Muscle layer of colon (tissue), 2 donors: ENCODE data around the gene HIGD1B.
"Not testable (repeated sequence)": the region's sequence is repeated elsewhere in the genome, so short reads cannot be mapped to it uniquely, and the experiment has no call there.

Experiments used
- H3K27ac ChIP-seq: one replicate; pipeline ENCODE4 v1.7.0; 2013; ENCODE audit warnings: low read depth, mild to moderate bottlenecking, low read length, moderate library complexity
- H3K27me3 ChIP-seq, 2 donors: one replicate each; pipeline ENCODE4 v1.7.0; 2013; ENCODE audit warnings: low read length in 2 of 2, mild to moderate bottlenecking in 2 of 2; ENCODE audit not compliant: insufficient read depth in 2 of 2, control insufficient read depth in 1 of 2
- H3K36me3 ChIP-seq: one replicate; pipeline ENCODE4 v1.7.0; 2013; ENCODE audit warnings: mild to moderate bottlenecking, low read length; ENCODE audit not compliant: insufficient read depth
- H3K4me1 ChIP-seq: one replicate; pipeline ENCODE4 v1.7.0; 2013; ENCODE audit warnings: mild to moderate bottlenecking, low read length; ENCODE audit not compliant: insufficient read depth
- H3K4me3 ChIP-seq, 2 donors: one replicate each; pipeline ENCODE4 v1.7.0; 2013; ENCODE audit warnings: low read length in 2 of 2, low read depth in 1 of 2, mild to moderate bottlenecking in 1 of 2, moderate library complexity in 1 of 2
- H3K9ac ChIP-seq: one replicate; pipeline ENCODE4 v1.7.0; 2013; ENCODE audit warnings: low read length
- H3K9me3 ChIP-seq: one replicate; pipeline ENCODE4 v1.7.0; 2013; ENCODE audit warnings: mild to moderate bottlenecking, low read length
- donor health status: abdominal sarcoma.
- donor health status: Adenocarcinoma of cecum.

Gene HIGD1B

DNA sequence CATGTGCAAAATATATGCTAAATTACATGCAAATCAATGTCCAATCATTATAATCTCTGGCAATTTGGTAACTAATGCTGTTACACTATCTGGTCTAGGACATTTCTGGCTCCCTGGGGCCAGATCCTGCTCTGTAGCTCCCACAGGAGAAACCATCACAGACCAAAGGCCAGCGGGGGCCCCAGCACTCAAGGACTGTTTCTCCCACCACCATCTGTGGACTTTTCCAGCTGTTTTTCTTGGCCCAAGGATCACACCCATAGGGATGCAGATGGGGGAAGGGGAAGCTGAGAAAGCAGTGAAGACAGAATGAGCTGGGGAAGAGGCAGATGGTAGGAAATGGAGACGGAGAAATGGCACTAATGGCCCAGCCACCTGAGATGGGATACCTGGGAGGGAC, at the start of gene HIGD1B:
Gene HIGD1B (plus strand): TSS at position 298 of the 400 bp plus-strand sequence. CDS start 270 bp downstream, outside the sequence.
- no peak within 1 kb of the TSS for H3K4me3 ChIP-seq
- no peak within 1 kb of the TSS for H3K9ac ChIP-seq
- H3K9me3 ChIP-seq, result no peaks in the 10 kb centered on the region
- H3K27me3 ChIP-seq, result no peaks in the 10 kb centered on the region
- H3K27ac ChIP-seq, result no peak within 1 kb of the TSS
- H3K36me3 ChIP-seq, result peaks cover 25% of the 10 kb centered on the region
- H3K4me1 ChIP-seq, result peaks cover 20% of the 10 kb centered on the region

DNA sequence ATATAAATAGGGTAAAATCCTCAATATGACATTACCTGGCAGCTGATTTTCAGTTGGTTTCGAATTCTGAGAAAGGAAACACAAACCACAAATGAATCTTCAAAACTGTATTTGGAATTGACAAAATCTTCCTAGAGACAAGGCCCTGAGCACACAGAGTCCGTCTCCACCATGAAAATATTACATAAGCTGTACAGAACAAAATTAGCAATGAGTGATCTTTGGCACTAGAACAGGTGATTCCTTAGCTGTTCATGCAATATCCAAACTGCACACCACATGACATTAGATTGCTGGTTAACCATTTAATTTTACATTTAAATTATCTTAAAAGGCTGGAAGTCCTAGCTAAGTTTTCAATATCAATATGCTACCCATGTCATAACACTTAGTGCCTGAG, 49.3 kb upstream of the HIGD1B start:
- Histone ChIP-seq H3K9ac (peak overlapping the region; percentile 62), H3K36me3 (peaks cover 4% of the 10 kb centered on the region), H3K4me1 (peaks cover 63% of the 10 kb centered on the region), H3K27me3 (no peaks in the 10 kb centered on the region), H3K27ac (peak overlapping the region; percentile 94), H3K4me3 (peak overlapping the region in 1 of 2 donors; percentile 39), H3K9me3 (no peaks in the 10 kb centered on the region)

DNA sequence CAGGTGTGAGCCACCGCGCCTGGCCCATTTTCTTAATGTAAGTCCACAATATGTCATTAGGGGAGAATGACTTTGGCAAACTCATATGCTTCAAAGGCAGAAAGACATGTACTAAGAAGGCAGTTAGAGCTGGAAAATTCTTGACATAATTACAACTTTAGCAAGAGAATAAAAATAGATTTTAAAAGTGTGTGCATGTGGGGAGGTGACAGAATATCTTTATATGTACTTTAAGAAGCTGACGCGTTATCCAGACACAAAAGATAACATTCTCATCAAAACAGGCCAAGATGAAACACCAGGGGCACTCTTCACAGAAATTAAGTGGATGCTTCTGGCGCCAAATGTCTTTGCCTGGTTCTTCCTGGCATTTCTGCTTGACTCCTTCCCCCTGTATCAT, 45.8 kb upstream of the HIGD1B start:
- peaks cover 82% of the 10 kb centered on the region for H3K4me1 ChIP-seq
- no peaks in the 10 kb centered on the region for H3K9me3 ChIP-seq
- H3K27me3 ChIP-seq, result no peaks in the 10 kb centered on the region
- peak overlapping the region; percentile 84 for H3K27ac ChIP-seq
- no peak overlapping the region for H3K4me3 ChIP-seq
- peaks cover 13% of the 10 kb centered on the region for H3K36me3 ChIP-seq
- peak overlapping the region; percentile 31 for H3K9ac ChIP-seq

DNA sequence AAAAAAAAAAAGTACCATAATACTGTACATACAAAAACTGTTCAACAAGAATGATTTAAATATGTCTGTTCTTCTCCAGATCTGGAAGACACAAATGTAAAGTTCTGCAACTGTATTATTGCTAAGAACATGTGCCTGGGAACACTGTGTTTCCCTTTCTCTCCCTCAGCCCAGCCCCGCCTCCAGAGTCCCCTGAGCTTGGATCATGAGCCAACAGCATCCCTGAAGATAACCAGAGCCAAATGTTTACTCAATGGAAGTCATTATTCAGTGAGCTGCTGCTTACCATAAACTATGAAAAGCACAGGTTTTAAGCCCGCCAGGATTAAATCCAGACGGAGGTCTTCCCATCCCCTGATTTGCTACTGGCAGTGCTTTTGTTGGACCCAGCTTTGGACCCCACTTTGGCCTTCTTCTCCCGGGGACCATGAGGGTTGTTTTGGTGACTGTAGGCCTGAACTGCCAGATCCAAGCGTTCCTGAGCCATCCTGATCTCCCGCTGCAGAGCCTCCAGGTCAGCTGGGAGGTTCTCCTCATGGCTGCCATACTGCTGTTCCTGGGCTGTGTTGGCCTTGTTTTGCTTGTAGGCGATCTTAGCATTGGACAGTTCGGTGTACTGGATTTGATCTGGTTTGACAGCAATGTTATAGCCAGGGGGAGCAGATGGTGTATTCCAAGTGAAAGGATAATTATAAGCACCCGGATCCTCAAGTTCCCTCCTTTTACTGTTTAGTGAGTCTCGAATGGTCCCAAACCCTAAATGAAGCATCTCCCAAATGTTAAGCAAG, 43.2 kb upstream of the HIGD1B start:
- peak overlapping the region; percentile 88 for H3K27ac ChIP-seq
- H3K36me3 ChIP-seq, result peaks cover 13% of the 10 kb centered on the region
- H3K4me3 ChIP-seq, result peak overlapping the region in 1 of 2 donors; percentile 5
- H3K4me1 ChIP-seq, result peaks cover 82% of the 10 kb centered on the region
- no peaks in the 10 kb centered on the region for H3K9me3 ChIP-seq
- no peak overlapping the region for H3K9ac ChIP-seq
- no peaks in the 10 kb centered on the region for H3K27me3 ChIP-seq

DNA sequence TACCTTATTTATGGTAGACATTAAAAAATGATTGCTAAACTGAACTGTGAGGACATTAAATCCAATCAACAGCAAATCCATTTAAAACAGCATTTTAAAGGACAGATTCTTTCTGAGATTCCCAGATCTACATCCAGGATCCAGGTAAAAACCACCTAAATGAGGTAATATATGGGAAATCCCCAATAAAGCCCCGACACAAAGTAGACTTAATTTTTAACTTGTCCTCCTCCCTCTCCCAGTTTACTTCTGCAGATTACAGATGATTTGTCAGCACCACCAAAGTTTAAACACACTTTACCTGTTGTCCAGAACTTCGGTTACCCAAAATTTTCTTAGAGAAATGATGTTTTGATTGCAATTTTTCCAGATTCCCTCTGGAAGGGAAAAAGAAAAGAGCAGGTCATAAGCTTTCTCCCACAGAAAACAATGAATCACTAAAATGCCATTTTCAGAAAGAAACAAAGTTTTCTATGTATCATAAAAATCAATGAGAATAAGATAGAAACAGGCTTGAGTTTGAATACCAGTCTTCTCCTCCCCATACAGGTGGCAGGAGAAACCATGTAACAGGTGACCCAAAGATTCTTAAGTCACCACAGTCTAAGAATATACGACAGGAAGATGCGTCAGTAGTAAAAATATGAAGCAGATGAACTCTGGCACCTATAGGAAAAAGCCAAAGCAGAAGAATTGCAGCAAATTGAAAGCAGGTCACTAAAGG, 40.4 kb upstream of the HIGD1B start:
- H3K4me1 ChIP-seq, result peaks cover 68% of the 10 kb centered on the region
- peak overlapping the region; percentile 88 for H3K27ac ChIP-seq
- H3K9ac ChIP-seq, result no peak overlapping the region
- no peak overlapping the region for H3K4me3 ChIP-seq
- H3K36me3 ChIP-seq, result peaks cover 9% of the 10 kb centered on the region
- H3K27me3 ChIP-seq, result no peaks in the 10 kb centered on the region
- H3K9me3 ChIP-seq, result no peaks in the 10 kb centered on the region

DNA sequence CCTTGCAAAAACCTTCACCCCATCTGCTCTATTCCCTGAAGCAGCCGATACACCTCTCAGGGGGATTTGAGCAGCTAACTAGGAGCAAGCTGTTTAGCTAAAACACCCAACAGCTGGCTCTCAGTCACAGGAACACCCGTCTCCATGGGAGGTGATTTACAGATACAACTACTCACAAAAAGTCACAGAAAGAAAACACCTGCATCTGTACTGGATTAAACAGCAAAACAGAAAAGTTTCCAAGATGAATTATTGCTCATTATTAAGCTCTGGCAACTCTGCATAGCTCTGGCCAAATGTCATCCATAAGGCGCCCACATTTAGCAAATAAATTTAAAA, 39.9 kb upstream of the HIGD1B start:
- Histone ChIP-seq H3K4me3 (no peak overlapping the region), H3K36me3 (peaks cover 9% of the 10 kb centered on the region), H3K27me3 (no peaks in the 10 kb centered on the region), H3K9me3 (no peaks in the 10 kb centered on the region), H3K9ac (no peak overlapping the region), H3K4me1 (peaks cover 63% of the 10 kb centered on the region), H3K27ac (peak overlapping the region; percentile 88)

DNA sequence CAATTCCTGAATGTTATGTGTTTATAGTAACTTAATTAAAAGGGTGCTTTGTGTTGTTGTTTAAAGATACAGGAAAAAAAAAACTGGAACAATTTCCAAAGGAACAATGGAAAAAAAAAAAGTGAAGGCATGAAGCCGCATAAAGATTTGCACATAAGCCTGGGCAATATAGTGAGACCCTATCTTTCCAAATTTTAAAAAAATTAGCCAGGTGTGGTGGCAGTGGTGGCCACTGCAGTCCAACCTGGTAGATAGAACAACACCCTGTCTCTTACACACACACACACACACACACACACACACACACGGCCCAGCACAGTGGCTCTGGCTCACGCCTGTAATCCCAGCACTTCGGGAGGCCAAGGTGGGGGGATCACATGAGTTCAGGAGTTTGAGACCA, 39.5 kb upstream of the HIGD1B start:
- peaks cover 59% of the 10 kb centered on the region for H3K4me1 ChIP-seq
- H3K27ac ChIP-seq, result peak overlapping the region; percentile 88
- no peaks in the 10 kb centered on the region for H3K9me3 ChIP-seq
- peaks cover 9% of the 10 kb centered on the region for H3K36me3 ChIP-seq
- H3K27me3 ChIP-seq, result no peaks in the 10 kb centered on the region
- H3K4me3 ChIP-seq, result no peak overlapping the region
- H3K9ac ChIP-seq, result no peak overlapping the region

DNA sequence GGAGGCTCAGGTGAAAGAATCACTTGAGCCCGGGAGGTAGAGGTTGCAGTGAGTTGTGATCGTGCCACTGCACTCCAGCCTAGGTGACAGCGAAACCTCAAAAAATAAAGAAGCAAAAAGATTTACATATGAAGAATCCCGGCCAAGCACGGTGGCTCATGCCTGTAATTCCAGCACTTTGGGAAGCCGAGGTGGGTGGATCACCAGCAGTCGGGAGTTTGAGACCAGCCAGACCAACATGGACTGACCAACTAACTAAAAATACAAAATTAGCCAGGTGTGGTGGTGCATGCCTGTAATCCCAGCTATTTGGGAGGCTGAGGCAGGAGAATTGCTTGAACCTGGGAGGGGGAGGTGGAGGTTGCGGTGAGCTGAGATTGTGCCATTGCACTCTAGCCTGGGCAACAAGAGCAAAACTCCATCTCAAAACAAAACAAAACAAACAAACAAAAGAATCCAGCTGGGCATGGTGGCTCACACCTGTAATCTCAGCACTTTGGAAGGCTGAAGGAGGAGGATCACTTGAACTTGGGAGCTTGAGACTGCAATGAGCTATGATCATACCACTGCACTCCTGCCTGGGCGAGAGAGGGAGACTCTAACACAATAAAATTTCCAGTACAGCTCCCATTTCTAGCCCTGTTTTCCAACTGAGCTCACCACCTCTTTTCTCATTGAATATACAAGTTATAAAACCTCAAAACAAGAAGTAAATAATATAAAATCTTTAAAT, 38.9 kb upstream of the HIGD1B start:
- not testable (repeated sequence) for H3K9me3 ChIP-seq, H3K9ac ChIP-seq, H3K27me3 ChIP-seq, H3K4me3 ChIP-seq, H3K36me3 ChIP-seq
- Histone ChIP-seq H3K4me1 (peaks cover 53% of the 10 kb centered on the region), H3K27ac (peak overlapping the region; percentile 88)

DNA sequence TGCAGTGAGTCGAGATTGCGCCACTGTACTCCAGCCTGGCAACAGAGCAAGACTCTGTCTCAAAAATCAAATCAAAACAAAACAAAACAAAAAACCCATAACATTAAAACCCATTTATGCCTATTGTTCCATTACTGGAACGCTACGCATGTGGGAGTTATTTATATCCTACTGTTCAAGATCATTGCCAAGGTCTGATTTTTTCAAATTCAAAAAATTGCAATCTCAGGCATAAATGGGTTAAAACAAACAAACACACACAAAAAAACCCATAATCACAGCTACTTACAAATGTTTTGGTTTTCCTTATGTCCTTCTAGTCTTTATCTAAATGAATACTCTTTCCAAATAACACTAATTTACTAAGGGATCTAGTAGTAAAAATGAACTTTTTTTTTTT, 35.4 kb upstream of the HIGD1B start:
- Histone ChIP-seq H3K4me3 (no peak overlapping the region), H3K27me3 (no peaks in the 10 kb centered on the region), H3K9me3 (no peaks in the 10 kb centered on the region), H3K9ac (no peak overlapping the region), H3K4me1 (peaks cover 25% of the 10 kb centered on the region), H3K36me3 (no peaks in the 10 kb centered on the region), H3K27ac (peak overlapping the region; percentile 68)

DNA sequence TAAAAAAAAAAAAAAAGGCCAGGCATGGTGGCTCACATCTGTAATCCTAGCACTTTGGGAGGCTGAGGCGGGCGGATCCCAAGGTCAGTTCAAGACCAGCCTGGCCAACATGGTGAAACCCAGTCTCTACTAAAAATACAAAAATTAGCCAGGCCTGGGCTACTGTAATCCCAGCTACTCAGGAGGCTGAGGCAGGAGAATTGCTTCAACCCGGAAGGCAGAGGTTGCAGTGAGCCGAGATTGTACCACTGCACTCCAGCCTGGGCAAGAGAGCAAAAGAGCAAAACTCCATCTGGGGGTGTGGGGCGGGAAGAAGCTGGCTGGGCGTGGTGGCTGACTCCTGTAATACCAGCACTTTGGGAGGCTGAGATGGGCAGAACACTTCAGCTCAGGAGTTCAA, 29.2 kb upstream of the HIGD1B start:
- H3K36me3 ChIP-seq, H3K27ac ChIP-seq, H3K4me3 ChIP-seq, H3K27me3 ChIP-seq, H3K9ac ChIP-seq, H3K9me3 ChIP-seq: not testable (repeated sequence)
- peaks cover 26% of the 10 kb centered on the region for H3K4me1 ChIP-seq

DNA sequence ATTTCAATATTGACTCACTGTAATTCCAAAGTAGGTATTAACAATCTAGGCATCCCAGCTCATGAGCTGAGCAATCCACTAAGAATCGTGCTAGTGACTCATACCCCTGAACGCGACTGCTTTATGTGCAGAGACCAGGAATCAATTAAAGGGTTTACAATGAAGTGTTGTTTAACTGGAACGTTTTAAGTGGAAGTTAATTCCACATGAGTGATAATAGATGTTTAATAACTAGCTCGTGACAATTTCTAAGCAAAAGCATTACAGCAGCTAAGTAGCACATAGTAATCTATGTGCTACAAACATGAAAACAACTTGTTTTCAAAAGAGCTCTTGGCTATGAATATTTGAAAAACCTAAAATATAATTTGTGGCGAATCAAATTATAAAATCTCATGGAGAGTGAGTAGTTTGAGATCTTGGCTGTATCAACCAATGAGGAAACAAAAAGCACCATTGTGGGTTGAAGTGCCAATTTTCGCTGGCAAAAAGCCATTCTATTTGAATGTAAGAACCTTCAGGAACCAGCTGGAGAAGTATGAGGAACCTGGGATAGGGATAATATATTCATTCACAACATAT, 27.0 kb upstream of the HIGD1B start:
- Histone ChIP-seq H3K4me1 (peaks cover 22% of the 10 kb centered on the region), H3K4me3 (no peak overlapping the region), H3K36me3 (no peaks in the 10 kb centered on the region), H3K9me3 (no peaks in the 10 kb centered on the region), H3K9ac (no peak overlapping the region), H3K27ac (peak overlapping the region; percentile 45), H3K27me3 (no peaks in the 10 kb centered on the region)
